GM12865 (cell line): ENCODE measurements around the gene TKFC.

Experiments
- DNase-seq: peaks from one replicate; pipeline ENCODE4 v3.0.0; 2010; ENCODE audit warnings: low read depth
- H3K4me3 ChIP-seq: 2 replicates; pipeline ENCODE4 v1.5.1; 2011; ENCODE audit warnings: mild to moderate bottlenecking, low read depth, low read length, control low read depth
- CTCF ChIP-seq: IDR thresholded peaks from 2 replicates; pipeline ENCODE4 v1.5.1; 2011; ENCODE audit warnings: low read length, control low read depth, low read depth, inconsistent platforms; ENCODE audit not compliant: insufficient read depth; ENCODE audit errors: missing control alignments

TKFC gene

GRCh38 chr11:61390161-61390560 is 57.1 kb downstream of the TKFC start:
- DNase-seq = no peak
- TF ChIP-seq CTCF = no peak
- H3K4me3 ChIP-seq = no peak overlapping the region

DNA sequence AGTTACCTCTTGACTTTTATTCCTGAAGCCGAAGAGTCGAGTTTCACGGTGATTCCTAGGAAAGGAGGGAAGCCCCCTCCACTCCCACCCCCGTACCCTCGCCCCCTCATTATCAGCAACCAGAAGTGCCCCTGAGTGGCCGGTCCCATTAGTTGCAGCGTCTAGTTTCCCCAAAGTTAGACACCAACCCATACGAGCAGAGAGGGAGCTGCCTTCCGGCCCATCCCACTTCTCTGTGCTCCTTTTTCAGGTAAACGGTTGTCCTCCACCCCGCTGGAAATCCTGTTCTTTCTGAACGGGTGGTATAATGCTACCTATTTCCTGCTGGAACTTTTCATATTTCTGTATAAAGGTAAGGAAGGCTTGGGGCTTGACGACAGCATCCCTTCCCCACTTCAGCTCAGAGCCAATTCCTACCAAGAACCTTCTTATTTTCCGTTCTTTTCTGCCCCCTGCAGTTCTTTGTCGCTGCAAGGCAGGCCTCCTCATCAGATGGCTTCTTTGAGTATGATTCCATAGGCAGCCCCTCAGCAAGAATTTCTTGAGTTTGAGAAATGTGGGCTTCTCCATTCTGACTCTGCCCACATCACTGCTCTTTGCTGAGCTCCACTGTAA is 60.1 kb downstream of the TKFC start:
- peak; percentile 11 for TF ChIP-seq CTCF
- DNase-seq = peak; percentile 30
- peak overlapping the region; percentile 70 for H3K4me3 ChIP-seq
